ENCODE data around the gene KCTD15. TPM values are rescaled to one million over a fixed set of nuclear protein-coding genes. Genes with fewer than 3 reads are reported as not detected.

KCTD15 gene
- total RNA-seq, 4 donors from 2014 or later, result 23.8 to 149 (median 51.8) TPM

GRCh38 chr19:33772102-33772857, 24.4 kb upstream of the KCTD15 start:
- Histone ChIP-seq H3K27ac (no peak overlapping the region), H3K4me1 (no peaks in the 10 kb centered on the region), H3K36me3 (no peaks in the 10 kb centered on the region), H3K4me3 (no peak overlapping the region), H3K9me3 (no peaks in the 10 kb centered on the region), H3K27me3 (no peaks in the 10 kb centered on the region)
- TF ChIP-seq, protein P1, sequence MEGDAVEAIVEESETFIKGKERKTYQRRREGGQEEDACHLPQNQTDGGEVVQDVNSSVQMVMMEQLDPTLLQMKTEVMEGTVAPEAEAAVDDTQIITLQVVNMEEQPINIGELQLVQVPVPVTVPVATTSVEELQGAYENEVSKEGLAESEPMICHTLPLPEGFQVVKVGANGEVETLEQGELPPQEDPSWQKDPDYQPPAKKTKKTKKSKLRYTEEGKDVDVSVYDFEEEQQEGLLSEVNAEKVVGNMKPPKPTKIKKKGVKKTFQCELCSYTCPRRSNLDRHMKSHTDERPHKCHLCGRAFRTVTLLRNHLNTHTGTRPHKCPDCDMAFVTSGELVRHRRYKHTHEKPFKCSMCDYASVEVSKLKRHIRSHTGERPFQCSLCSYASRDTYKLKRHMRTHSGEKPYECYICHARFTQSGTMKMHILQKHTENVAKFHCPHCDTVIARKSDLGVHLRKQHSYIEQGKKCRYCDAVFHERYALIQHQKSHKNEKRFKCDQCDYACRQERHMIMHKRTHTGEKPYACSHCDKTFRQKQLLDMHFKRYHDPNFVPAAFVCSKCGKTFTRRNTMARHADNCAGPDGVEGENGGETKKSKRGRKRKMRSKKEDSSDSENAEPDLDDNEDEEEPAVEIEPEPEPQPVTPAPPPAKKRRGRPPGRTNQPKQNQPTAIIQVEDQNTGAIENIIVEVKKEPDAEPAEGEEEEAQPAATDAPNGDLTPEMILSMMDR (IDR thresholded peaks at IDR 0.05), result no peak
- TF ChIP-seq POLR2A (IDR thresholded peaks at IDR 0.05), result no peak
- no peak for DNase-seq
- intact Hi-C loops (cut with DNase I; ENCODE audit: low total_unique reads), result loop anchor here (10.0 kb wide), 1 partner anchor 357 kb away; no protein-coding TSS in a partner anchor

DNA sequence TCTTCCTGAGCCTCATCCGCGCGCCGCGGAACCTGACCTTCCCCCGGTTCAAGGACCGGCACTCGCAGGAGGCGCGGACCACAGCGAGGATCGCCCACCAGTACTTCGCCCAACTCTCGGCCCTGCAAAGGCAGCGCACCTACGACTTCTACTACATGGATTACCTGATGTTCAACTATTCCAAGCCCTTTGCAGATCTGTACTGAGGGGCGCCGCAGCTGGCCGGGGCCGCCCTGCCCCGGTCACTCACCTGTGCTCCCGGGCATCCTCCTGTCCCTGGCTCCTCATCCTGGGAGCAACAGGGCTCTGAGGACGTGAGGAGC, 23.9 kb upstream of the KCTD15 start:
- Histone ChIP-seq H3K36me3 (no peaks in the 10 kb centered on the region), H3K9me3 (no peaks in the 10 kb centered on the region), H3K27me3 (no peaks in the 10 kb centered on the region), H3K27ac (no peak overlapping the region), H3K4me3 (no peak overlapping the region), H3K4me1 (no peaks in the 10 kb centered on the region)
- TF ChIP-seq, protein P1 (IDR thresholded peaks at IDR 0.05), result no peak
- TF ChIP-seq POLR2A (IDR thresholded peaks at IDR 0.05), result no peak
- DNase-seq, result no peak
- intact Hi-C loops (cut with DNase I; ENCODE audit: low total_unique reads), result loop anchor here (10.0 kb wide), 1 partner anchor 358 kb away; no protein-coding TSS in a partner anchor

DNA sequence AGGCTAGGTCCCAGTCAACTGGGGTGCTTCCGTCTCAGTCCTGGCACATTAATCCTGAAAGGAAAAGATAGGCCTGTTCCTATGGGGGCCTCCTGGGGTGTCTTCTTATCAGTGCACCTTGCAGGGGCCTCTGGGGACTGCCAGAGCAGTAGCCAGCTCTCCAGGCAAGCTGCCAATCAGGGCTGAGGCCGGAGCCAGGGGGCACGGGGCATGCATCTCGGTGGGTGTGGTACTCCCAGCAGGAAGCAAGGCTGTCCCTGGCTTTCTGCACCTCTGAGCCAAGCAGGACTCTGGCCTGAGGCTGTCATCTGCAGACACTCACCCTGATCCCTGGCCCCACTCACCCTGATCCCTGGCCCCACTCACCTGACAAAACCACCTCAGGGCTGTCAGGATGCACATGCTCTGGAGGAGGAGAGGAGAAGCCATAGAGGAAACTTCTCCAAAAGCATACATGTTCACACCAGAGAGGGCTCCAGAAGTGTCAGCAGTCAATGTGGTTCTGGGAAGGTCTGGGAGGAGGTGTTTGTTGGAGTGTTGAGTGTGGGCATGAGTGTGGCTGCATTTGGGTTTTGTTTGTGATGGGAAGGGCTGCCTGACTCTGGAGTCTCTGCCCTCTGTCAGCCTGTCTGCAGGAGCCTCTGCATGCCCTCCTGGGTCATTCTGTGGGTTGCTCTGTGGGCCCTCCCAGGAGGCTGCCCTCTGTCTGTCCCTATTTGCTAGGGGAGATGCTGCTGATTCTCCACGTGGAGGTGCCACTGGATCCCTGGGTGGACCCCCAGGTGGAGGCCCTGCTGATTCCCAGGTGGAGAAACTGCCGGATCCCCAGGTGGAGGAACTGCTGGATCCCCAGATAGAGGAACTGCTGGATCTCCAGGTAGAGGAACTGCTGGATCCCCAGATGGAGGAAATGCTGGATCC, 22.7 kb upstream of the KCTD15 start:
- Histone ChIP-seq H3K4me1 (no peaks in the 10 kb centered on the region), H3K27ac (no peak overlapping the region), H3K27me3 (peaks cover 0 to 4% of the 10 kb centered on the region in 2 donors), H3K9me3 (no peaks in the 10 kb centered on the region), H3K4me3 (no peak overlapping the region), H3K36me3 (no peaks in the 10 kb centered on the region)
- no peak for DNase-seq
- intact Hi-C loops (cut with DNase I; ENCODE audit: low total_unique reads), result loop anchor here (10.0 kb wide), 1 partner anchor 359 kb away; no protein-coding TSS in a partner anchor
- TF ChIP-seq POLR2A (IDR thresholded peaks at IDR 0.05), result no peak
- TF ChIP-seq, protein P1 (IDR thresholded peaks at IDR 0.05), result no peak

DNA sequence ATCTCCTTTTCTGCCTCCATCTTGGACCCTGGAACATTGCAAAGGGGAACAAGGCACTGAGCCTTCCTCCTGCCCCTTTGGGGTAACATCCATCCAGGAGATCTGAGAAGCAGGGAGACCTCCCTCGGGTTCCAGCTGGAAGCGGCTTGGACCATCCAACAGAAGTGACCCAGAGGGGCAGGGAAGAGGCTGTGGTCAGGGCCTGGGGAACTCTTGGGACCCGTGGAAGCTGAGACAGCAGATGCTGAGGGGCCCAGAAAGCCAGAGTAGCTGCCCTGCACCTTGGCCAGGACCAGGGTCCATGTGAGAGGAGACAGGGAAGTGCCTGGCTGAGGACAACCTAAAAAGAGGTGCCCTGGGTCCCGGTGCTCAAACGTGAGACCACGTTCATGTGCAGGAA, 21.9 kb upstream of the KCTD15 start:
- no peaks in the 10 kb centered on the region for H3K9me3 ChIP-seq
- H3K4me3 ChIP-seq, result no peak overlapping the region
- no peak overlapping the region for H3K27ac ChIP-seq
- intact Hi-C loops (cut with DNase I; ENCODE audit: low total_unique reads), result loop anchor here (5.0 to 10.0 kb wide), 2 partner anchors 360 to 373 kb away; no protein-coding TSS in a partner anchor
- H3K27me3 ChIP-seq, result peaks cover 0 to 4% of the 10 kb centered on the region in 2 donors
- no peak for TF ChIP-seq POLR2A (IDR thresholded peaks at IDR 0.05)
- TF ChIP-seq, protein P1 (IDR thresholded peaks at IDR 0.05), result no peak
- H3K36me3 ChIP-seq, result no peaks in the 10 kb centered on the region
- H3K4me1 ChIP-seq, result no peaks in the 10 kb centered on the region
- no peak for DNase-seq
